Stimulated activated naive CD8-positive, alpha-beta T cell treated with anti-CD3 and anti-CD28 coated beads, Interleukin-15, amount 100 ng/mL, for 72 hours (primary cell): ENCODE measurements around the gene RBMY1E.
A peak's percentile ranks its signal among the peaks of the same experiment; 100 is the strongest.
"Not testable (repeated sequence)": the region's sequence is repeated elsewhere in the genome, so short reads cannot be mapped to it uniquely, and the experiment has no call there.

Experiments used
- ATAC-seq: fragments of 150-1000 bp; cut with Tn5 transposase; 2 replicates; pipeline ENCODE4 v1.10.0; 2021; ENCODE audit warnings: mild to moderate bottlenecking, moderate library complexity
- DNase-seq, 2 donors: peaks; one replicate each; pipeline ENCODE4 v3.0.0; 2021 to 2022
- H3K27ac Mint-ChIP-seq, 2 donors: one replicate each; pipeline ENCODE4 v1.8.0; 2022; ENCODE audit warnings: mild to moderate bottlenecking in 2 of 2, mixed read lengths in 2 of 2, moderate library complexity in 2 of 2
- H3K27me3 Mint-ChIP-seq: one replicate; pipeline ENCODE4 v1.8.0; 2022; ENCODE audit warnings: mixed read lengths
- H3K4me1 Mint-ChIP-seq: one replicate; pipeline ENCODE4 v1.8.0; 2022; ENCODE audit warnings: mild to moderate bottlenecking, mixed read lengths
- H3K4me3 Mint-ChIP-seq, 2 donors: one replicate each; pipeline ENCODE4 v1.8.0; 2022; ENCODE audit warnings: mild to moderate bottlenecking in 2 of 2, mixed read lengths in 2 of 2, moderate library complexity in 1 of 2
- H3K9me3 Mint-ChIP-seq, 2 donors: one replicate each; pipeline ENCODE4 v1.8.0; 2022; ENCODE audit warnings: mixed read lengths in 2 of 2

The RBMY1E gene

DNA sequence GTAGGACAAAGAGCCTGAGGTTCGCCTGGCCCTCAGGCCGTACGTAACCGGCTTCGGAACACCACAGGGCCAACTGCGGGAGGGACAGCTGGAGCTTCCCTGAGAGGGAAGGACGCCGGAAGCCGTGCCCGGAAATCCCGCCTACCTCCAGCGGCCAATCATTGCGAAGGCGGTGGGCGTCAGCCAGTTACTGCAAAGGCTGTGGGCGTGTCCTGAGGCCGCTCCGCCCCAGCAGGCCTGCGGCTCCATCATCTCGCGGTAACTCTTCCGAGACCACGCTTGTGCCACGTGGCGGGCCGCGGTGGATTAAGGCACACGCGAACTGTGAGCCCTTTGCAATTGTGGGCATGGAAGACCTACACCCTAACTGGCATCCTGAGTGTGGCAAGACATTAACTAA lies at the start of gene RBMY1E:
Gene RBMY1E, minus strand, starts transcription at position 101 of the 400 bp plus-strand sequence. CDS start 1,978 bp downstream, outside the sequence.
- H3K27me3 Mint-ChIP-seq, H3K27ac Mint-ChIP-seq, ATAC-seq, H3K9me3 Mint-ChIP-seq, H3K4me3 Mint-ChIP-seq, DNase-seq, H3K4me1 Mint-ChIP-seq: not testable (repeated sequence)

- DNase-seq, ATAC-seq, H3K9me3 Mint-ChIP-seq, H3K27ac Mint-ChIP-seq, H3K4me1 Mint-ChIP-seq, H3K27me3 Mint-ChIP-seq, H3K4me3 Mint-ChIP-seq: not testable (repeated sequence)
These were observed 23.4 kb downstream of the RBMY1E start, which contains the start of gene RBMY1D for GRCh38 chrY:21894426-21894825. Gene RBMY1D, minus strand, starts transcription at chrY:21894526. Its CDS starts 2,013 bp downstream, at chrY:21892513.

GRCh38 chrY:21869407-21870076 lies 48.3 kb downstream of the RBMY1E start:
- H3K4me3 Mint-ChIP-seq, H3K27me3 Mint-ChIP-seq, H3K9me3 Mint-ChIP-seq, H3K27ac Mint-ChIP-seq, H3K4me1 Mint-ChIP-seq, DNase-seq: not testable (repeated sequence)
- ATAC-seq, result peak; percentile 78
